IMR-90 (cell line): ENCODE data around the gene HMCN1.

Experiments
- POLR2A ChIP-seq: IDR thresholded peaks from 2 replicates; pipeline ENCODE4 v1.6.1; 2012; ENCODE audit warnings: mild to moderate bottlenecking, low read depth, low read length
- RAD21 ChIP-seq: IDR thresholded peaks from 2 replicates; pipeline ENCODE4 v1.6.1; 2012; ENCODE audit warnings: low read length, improper control_type of control experiment
- TF ChIP-seq, protein P1 (sequence below): conservative IDR thresholded peaks from 2 replicates; pipeline ENCODE4 v1.5.1; 2012; ENCODE audit warnings: mild to moderate bottlenecking, low read depth, low read length, improper control_type of control experiment

DNA sequence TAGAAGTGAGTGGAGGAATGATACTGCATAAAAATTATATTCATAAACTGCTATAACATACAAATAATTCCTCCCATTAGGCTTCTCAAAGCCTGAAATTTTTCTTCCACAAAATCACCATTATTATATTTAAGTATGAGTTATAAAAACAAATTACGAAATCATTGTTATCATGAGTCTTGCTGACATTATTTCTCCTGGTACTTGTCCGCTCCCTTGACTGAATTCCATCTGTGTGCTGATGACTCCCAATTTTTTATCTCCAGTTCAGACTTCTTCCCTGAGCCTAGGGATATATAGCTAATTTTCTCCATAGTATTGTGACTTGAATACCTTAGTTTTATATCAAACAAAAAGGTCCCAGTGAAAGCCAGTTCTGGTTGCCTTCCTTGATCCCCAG, 268.2 kb downstream of the HMCN1 start:
- TF ChIP-seq, protein P1, sequence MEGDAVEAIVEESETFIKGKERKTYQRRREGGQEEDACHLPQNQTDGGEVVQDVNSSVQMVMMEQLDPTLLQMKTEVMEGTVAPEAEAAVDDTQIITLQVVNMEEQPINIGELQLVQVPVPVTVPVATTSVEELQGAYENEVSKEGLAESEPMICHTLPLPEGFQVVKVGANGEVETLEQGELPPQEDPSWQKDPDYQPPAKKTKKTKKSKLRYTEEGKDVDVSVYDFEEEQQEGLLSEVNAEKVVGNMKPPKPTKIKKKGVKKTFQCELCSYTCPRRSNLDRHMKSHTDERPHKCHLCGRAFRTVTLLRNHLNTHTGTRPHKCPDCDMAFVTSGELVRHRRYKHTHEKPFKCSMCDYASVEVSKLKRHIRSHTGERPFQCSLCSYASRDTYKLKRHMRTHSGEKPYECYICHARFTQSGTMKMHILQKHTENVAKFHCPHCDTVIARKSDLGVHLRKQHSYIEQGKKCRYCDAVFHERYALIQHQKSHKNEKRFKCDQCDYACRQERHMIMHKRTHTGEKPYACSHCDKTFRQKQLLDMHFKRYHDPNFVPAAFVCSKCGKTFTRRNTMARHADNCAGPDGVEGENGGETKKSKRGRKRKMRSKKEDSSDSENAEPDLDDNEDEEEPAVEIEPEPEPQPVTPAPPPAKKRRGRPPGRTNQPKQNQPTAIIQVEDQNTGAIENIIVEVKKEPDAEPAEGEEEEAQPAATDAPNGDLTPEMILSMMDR = no peak
- TF ChIP-seq POLR2A (no peak), RAD21 (no peak)
